Glomerular endothelial cell (primary cell): ENCODE measurements around the gene FBXL12. TPM values are rescaled to one million over a fixed set of nuclear protein-coding genes. Genes with fewer than 3 reads are reported as not detected.
A peak's percentile ranks its signal among the peaks of the same experiment; 100 is the strongest.
"Not testable (repeated sequence)": the region's sequence is repeated elsewhere in the genome, so short reads cannot be mapped to it uniquely, and the experiment has no call there.

ENCODE experiments used
- DNase-seq: peaks from one replicate; pipeline ENCODE4 v3.0.0-alpha.2; 2011; ENCODE audit warnings: low read depth, low spot score; ENCODE audit errors: extremely low read depth
- total RNA-seq: library from RNA; depleted of rRNA; stranded (reverse); fragments of >200 nt; gene quantifications from 2 replicates; pipeline ENCODE4 v1.2.3, GENCODE V29; 2015

Gene FBXL12
- total RNA-seq, 1 donor from 2014 or later: 27.5 TPM

- DNase-seq: no peak
These were observed 24.2 kb upstream of the FBXL12 start for GRCh38 chr19:9842834-9843625.

- DNase-seq: no peak
These were observed 20.5 kb upstream of the FBXL12 start for GRCh38 chr19:9839415-9839814.

- DNase-seq: no peak
These were observed 19.4 kb upstream of the FBXL12 start for GRCh38 chr19:9838324-9838723.

- DNase-seq: no peak
These were observed 17.1 kb upstream of the FBXL12 start for GRCh38 chr19:9836021-9836420.

GRCh38 chr19:9835507-9835949 is 16.6 kb upstream of the FBXL12 start:
- no peak for DNase-seq

- DNase-seq: peak; percentile 78
These were observed 16.0 kb upstream of the FBXL12 start, which contains the start of gene PIN1 for GRCh38 chr19:9834726-9835506. Gene PIN1 (plus strand): TSS chr19:9835318. CDS start chr19:9835345, 27 bp downstream.

- DNase-seq: no peak
These were observed 15.4 kb upstream of the FBXL12 start for GRCh38 chr19:9834307-9834725.

- DNase-seq: no peak
These were observed 9.7 kb upstream of the FBXL12 start for GRCh38 chr19:9828551-9829063.

GRCh38 chr19:9827289-9828238 is 8.7 kb upstream of the FBXL12 start, which contains the start of gene UBL5:
Gene UBL5 (plus strand): TSS chr19:9827918. CDS start chr19:9828338, 420 bp downstream.
- peak; percentile 41 for DNase-seq

- no peak for DNase-seq
These were observed 4.9 kb upstream of the FBXL12 start for GRCh38 chr19:9823816-9824215.

GRCh38 chr19:9820034-9820433 is 1.2 kb upstream of the FBXL12 start:
- DNase-seq: not testable (repeated sequence)

GRCh38 chr19:9819596-9819909 is 674 bp upstream of the FBXL12 start:
- DNase-seq: no peak

- DNase-seq: no peak
These were observed 625 bp downstream of the FBXL12 start for GRCh38 chr19:9818175-9818733.

- DNase-seq: no peak
These were observed 7.7 kb downstream of the FBXL12 start for GRCh38 chr19:9811139-9811538.

GRCh38 chr19:9808855-9809824 is 9.7 kb downstream of the FBXL12 start:
- DNase-seq: no peak

- DNase-seq: no peak
These were observed 12.1 kb downstream of the FBXL12 start for GRCh38 chr19:9806803-9807202.

- no peak for DNase-seq
These were observed 16.9 kb downstream of the FBXL12 start for GRCh38 chr19:9801976-9802375.

- no peak for DNase-seq
These were observed 19.7 kb downstream of the FBXL12 start for GRCh38 chr19:9799162-9799561.

GRCh38 chr19:9797871-9798270 is 21.0 kb downstream of the FBXL12 start:
- no peak for DNase-seq
